Stimulated activated naive B cell treated with anti-CD40 and anti-IgM and Interleukin-4, amounts not matched to agents 10 μg/mL and 1 μg/mL and 100 μg/mL, for 72 hours (primary cell): Measurements from ENCODE around the gene SORT1.

Source experiments
- ATAC-seq, 2 donors: fragments of 150-1000 bp; cut with Tn5 transposase; replicated peaks; 2 replicates each; pipeline ENCODE4 v1.10.0; 2021; ENCODE audit warnings: moderate library complexity in 1 of 2
- DNase-seq: peaks from one replicate; pipeline ENCODE4 v3.0.0; 2021
- H3K27ac Mint-ChIP-seq: one replicate; pipeline ENCODE4 v1.8.0; 2022; ENCODE audit warnings: mild to moderate bottlenecking, mixed read lengths
- H3K27me3 Mint-ChIP-seq, 2 donors: one replicate each; pipeline ENCODE4 v1.8.0; 2022; ENCODE audit warnings: mixed read lengths in 2 of 2
- H3K36me3 Mint-ChIP-seq, 2 donors: one replicate each; pipeline ENCODE4 v1.8.0; 2022; ENCODE audit warnings: mixed read lengths in 2 of 2, mild to moderate bottlenecking in 1 of 2
- H3K4me1 Mint-ChIP-seq, 2 donors: one replicate each; pipeline ENCODE4 v1.8.0; 2022; ENCODE audit warnings: mixed read lengths in 2 of 2, mild to moderate bottlenecking in 1 of 2
- H3K4me3 Mint-ChIP-seq, 2 donors: one replicate each; pipeline ENCODE4 v1.8.0; 2022; ENCODE audit warnings: mild to moderate bottlenecking in 2 of 2, mixed read lengths in 2 of 2, moderate library complexity in 1 of 2
- H3K9me3 Mint-ChIP-seq, 2 donors: one replicate each; pipeline ENCODE4 v1.8.0; 2022; ENCODE audit warnings: mixed read lengths in 2 of 2, mild to moderate bottlenecking in 1 of 2

The SORT1 gene

GRCh38 chr1:109356505-109356904 lies 41.2 kb downstream of the SORT1 start:
- DNase-seq (no peak), ATAC-seq (no peak)
- Mint-ChIP-seq H3K27me3 (peaks cover 0 to 6% of the 10 kb centered on the region in 2 donors), H3K4me3 (no peak overlapping the region), H3K4me1 (no peaks in the 10 kb centered on the region), H3K27ac (no peak overlapping the region), H3K9me3 (no peaks in the 10 kb centered on the region), H3K36me3 (no peaks in the 10 kb centered on the region)

- no peak for ATAC-seq
- no peaks in the 10 kb centered on the region for H3K36me3 Mint-ChIP-seq
- H3K4me1 Mint-ChIP-seq, result no peaks in the 10 kb centered on the region
- H3K4me3 Mint-ChIP-seq, result no peak overlapping the region
- no peak for DNase-seq
- no peak overlapping the region for H3K27ac Mint-ChIP-seq
- peaks cover 0 to 6% of the 10 kb centered on the region in 2 donors for H3K27me3 Mint-ChIP-seq
- H3K9me3 Mint-ChIP-seq, result no peaks in the 10 kb centered on the region
Observed at GRCh38 chr1:109354929-109355328, 42.8 kb downstream of the SORT1 start.

- DNase-seq (no peak), ATAC-seq (no peak)
- no peak overlapping the region for H3K27ac Mint-ChIP-seq
- H3K4me3 Mint-ChIP-seq, result no peak overlapping the region
- no peaks in the 10 kb centered on the region for H3K9me3 Mint-ChIP-seq
- no peaks in the 10 kb centered on the region for H3K36me3 Mint-ChIP-seq
- peaks cover 0 to 6% of the 10 kb centered on the region in 2 donors for H3K27me3 Mint-ChIP-seq
- no peaks in the 10 kb centered on the region for H3K4me1 Mint-ChIP-seq
Observed at GRCh38 chr1:109351457-109351856, 46.3 kb downstream of the SORT1 start.

- H3K9me3 Mint-ChIP-seq, result no peaks in the 10 kb centered on the region
- peaks cover 0 to 6% of the 10 kb centered on the region in 2 donors for H3K27me3 Mint-ChIP-seq
- no peaks in the 10 kb centered on the region for H3K36me3 Mint-ChIP-seq
Observed at GRCh38 chr1:109350655-109351054, 47.1 kb downstream of the SORT1 start.

GRCh38 chr1:109350182-109350581 lies 47.5 kb downstream of the SORT1 start:
- no peak for ATAC-seq
- Mint-ChIP-seq H3K27me3 (peaks cover 0 to 6% of the 10 kb centered on the region in 2 donors), H3K27ac (no peak overlapping the region), H3K4me1 (no peaks in the 10 kb centered on the region), H3K36me3 (no peaks in the 10 kb centered on the region), H3K4me3 (no peak overlapping the region), H3K9me3 (no peaks in the 10 kb centered on the region)
- DNase-seq, result no peak

More at GRCh38 chr1:109350655-109351054, 47.1 kb downstream of the SORT1 start:
- no peak for ATAC-seq
- H3K27ac Mint-ChIP-seq, result no peak overlapping the region
- H3K4me3 Mint-ChIP-seq, result no peak overlapping the region
- no peaks in the 10 kb centered on the region for H3K4me1 Mint-ChIP-seq
- no peak for DNase-seq

- Mint-ChIP-seq H3K4me1 (no peaks in the 10 kb centered on the region), H3K27ac (no peak overlapping the region), H3K27me3 (peaks cover 0 to 8% of the 10 kb centered on the region in 2 donors), H3K36me3 (no peaks in the 10 kb centered on the region), H3K9me3 (no peaks in the 10 kb centered on the region), H3K4me3 (no peak overlapping the region)
- DNase-seq, result no peak
- ATAC-seq, result no peak
Observed at GRCh38 chr1:109347511-109347910, 50.2 kb downstream of the SORT1 start.

GRCh38 chr1:109341944-109342930 lies 55.5 kb downstream of the SORT1 start:
- DNase-seq (no peak), ATAC-seq (no peak)
- Mint-ChIP-seq H3K4me3 (no peak overlapping the region), H3K9me3 (no peaks in the 10 kb centered on the region), H3K27ac (no peak overlapping the region), H3K27me3 (peaks cover 0 to 8% of the 10 kb centered on the region in 2 donors), H3K36me3 (peaks cover 0 to 1% of the 10 kb centered on the region in 2 donors), H3K4me1 (no peaks in the 10 kb centered on the region)

GRCh38 chr1:109338608-109339007 lies 59.1 kb downstream of the SORT1 start:
- peaks cover 0 to 1% of the 10 kb centered on the region in 2 donors for H3K36me3 Mint-ChIP-seq

GRCh38 chr1:109338091-109338490 lies 59.6 kb downstream of the SORT1 start:
- no peak for ATAC-seq
- H3K4me3 Mint-ChIP-seq, result no peak overlapping the region

More at GRCh38 chr1:109338608-109339007, 59.1 kb downstream of the SORT1 start:
- Mint-ChIP-seq H3K27ac (no peak overlapping the region), H3K4me3 (no peak overlapping the region), H3K27me3 (no peaks in the 10 kb centered on the region), H3K9me3 (no peaks in the 10 kb centered on the region), H3K4me1 (no peaks in the 10 kb centered on the region)
- no peak for DNase-seq
- ATAC-seq, result no peak

GRCh38 chr1:109335091-109335490 lies 62.6 kb downstream of the SORT1 start:
- H3K27me3 Mint-ChIP-seq, result no peaks in the 10 kb centered on the region

More at GRCh38 chr1:109338091-109338490, 59.6 kb downstream of the SORT1 start:
- H3K9me3 Mint-ChIP-seq, result no peaks in the 10 kb centered on the region
- H3K36me3 Mint-ChIP-seq, result peaks cover 0 to 1% of the 10 kb centered on the region in 2 donors
- H3K27me3 Mint-ChIP-seq, result no peaks in the 10 kb centered on the region
- H3K27ac Mint-ChIP-seq, result no peak overlapping the region
- no peak for DNase-seq
- no peaks in the 10 kb centered on the region for H3K4me1 Mint-ChIP-seq

GRCh38 chr1:109331113-109331512 lies 66.6 kb downstream of the SORT1 start:
- Mint-ChIP-seq H3K4me1 (no peaks in the 10 kb centered on the region), H3K4me3 (no peak overlapping the region), H3K27ac (no peak overlapping the region), H3K27me3 (no peaks in the 10 kb centered on the region), H3K36me3 (peaks cover 0 to 4% of the 10 kb centered on the region in 2 donors), H3K9me3 (peaks cover 0 to 7% of the 10 kb centered on the region in 2 donors)
- DNase-seq (no peak), ATAC-seq (no peak)

More at GRCh38 chr1:109335091-109335490, 62.6 kb downstream of the SORT1 start:
- no peak overlapping the region for H3K27ac Mint-ChIP-seq
- peaks cover 0 to 1% of the 10 kb centered on the region in 2 donors for H3K36me3 Mint-ChIP-seq
- no peak for DNase-seq
- no peak for ATAC-seq
- peaks cover 0 to 7% of the 10 kb centered on the region in 2 donors for H3K9me3 Mint-ChIP-seq
- no peaks in the 10 kb centered on the region for H3K4me1 Mint-ChIP-seq
- no peak overlapping the region for H3K4me3 Mint-ChIP-seq

GRCh38 chr1:109327285-109327684 lies 70.4 kb downstream of the SORT1 start:
- DNase-seq (no peak), ATAC-seq (no peak)
- Mint-ChIP-seq H3K4me3 (no peak overlapping the region), H3K27ac (no peak overlapping the region), H3K27me3 (peaks cover 0 to under 1% of the 10 kb centered on the region in 2 donors), H3K4me1 (no peaks in the 10 kb centered on the region), H3K9me3 (peaks cover 0 to 7% of the 10 kb centered on the region in 2 donors), H3K36me3 (peaks cover 0 to 4% of the 10 kb centered on the region in 2 donors)

- no peak overlapping the region for H3K27ac Mint-ChIP-seq
- H3K9me3 Mint-ChIP-seq, result no peaks in the 10 kb centered on the region
- ATAC-seq (no peak), DNase-seq (no peak)
- no peaks in the 10 kb centered on the region for H3K4me1 Mint-ChIP-seq
- no peaks in the 10 kb centered on the region for H3K36me3 Mint-ChIP-seq
- H3K27me3 Mint-ChIP-seq, result peaks cover 0 to 5% of the 10 kb centered on the region in 2 donors
- no peak overlapping the region for H3K4me3 Mint-ChIP-seq
Observed at GRCh38 chr1:109322974-109323373, 74.7 kb downstream of the SORT1 start.

- H3K36me3 Mint-ChIP-seq, result no peaks in the 10 kb centered on the region
- H3K4me3 Mint-ChIP-seq, result no peak overlapping the region
- no peaks in the 10 kb centered on the region for H3K9me3 Mint-ChIP-seq
- H3K4me1 Mint-ChIP-seq, result no peaks in the 10 kb centered on the region
- no peak for DNase-seq
- ATAC-seq, result no peak
- H3K27me3 Mint-ChIP-seq, result peaks cover 0 to 5% of the 10 kb centered on the region in 2 donors
- H3K27ac Mint-ChIP-seq, result no peak overlapping the region
Observed at GRCh38 chr1:109319114-109319513, 78.6 kb downstream of the SORT1 start.

GRCh38 chr1:109316506-109316905 lies 81.2 kb downstream of the SORT1 start:
- Mint-ChIP-seq H3K27me3 (no peaks in the 10 kb centered on the region), H3K36me3 (no peaks in the 10 kb centered on the region), H3K4me1 (no peaks in the 10 kb centered on the region), H3K4me3 (no peak overlapping the region), H3K9me3 (no peaks in the 10 kb centered on the region), H3K27ac (no peak overlapping the region)
- ATAC-seq (no peak), DNase-seq (no peak)
